WI38 (cell line): ENCODE measurements around the gene DLGAP1.

Experiments used
- H3K4me3 ChIP-seq: 2 replicates; pipeline ENCODE4 v1.5.1; 2011; ENCODE audit warnings: low read depth, mild to moderate bottlenecking, control low read depth, low read length
- TF ChIP-seq, protein P1 (sequence below): IDR thresholded peaks from 2 replicates; pipeline ENCODE4 v1.5.1; 2012; ENCODE audit warnings: low read depth, mild to moderate bottlenecking, control low read depth, low read length

Gene DLGAP1

DNA sequence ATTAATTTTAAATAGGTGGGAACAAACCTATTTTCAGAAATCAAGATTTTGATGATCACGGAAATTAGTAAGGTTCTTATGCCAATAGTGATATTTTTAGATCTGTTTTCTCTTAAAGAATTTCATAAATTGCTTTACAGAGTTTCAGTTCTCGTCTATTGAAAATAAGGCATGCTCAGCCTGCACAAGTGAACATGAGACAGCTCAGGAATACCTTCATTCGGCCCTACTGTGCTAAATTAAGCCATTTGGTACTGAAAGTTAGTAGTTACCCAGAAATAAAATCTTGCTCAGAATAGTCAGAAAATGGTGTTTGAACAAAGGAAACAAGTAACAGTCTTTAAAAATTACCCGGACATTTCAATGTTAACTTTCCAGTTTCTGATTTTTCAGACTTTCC, 60.4 kb downstream of the DLGAP1 start:
- no peak overlapping the region for H3K4me3 ChIP-seq
- TF ChIP-seq, protein P1, sequence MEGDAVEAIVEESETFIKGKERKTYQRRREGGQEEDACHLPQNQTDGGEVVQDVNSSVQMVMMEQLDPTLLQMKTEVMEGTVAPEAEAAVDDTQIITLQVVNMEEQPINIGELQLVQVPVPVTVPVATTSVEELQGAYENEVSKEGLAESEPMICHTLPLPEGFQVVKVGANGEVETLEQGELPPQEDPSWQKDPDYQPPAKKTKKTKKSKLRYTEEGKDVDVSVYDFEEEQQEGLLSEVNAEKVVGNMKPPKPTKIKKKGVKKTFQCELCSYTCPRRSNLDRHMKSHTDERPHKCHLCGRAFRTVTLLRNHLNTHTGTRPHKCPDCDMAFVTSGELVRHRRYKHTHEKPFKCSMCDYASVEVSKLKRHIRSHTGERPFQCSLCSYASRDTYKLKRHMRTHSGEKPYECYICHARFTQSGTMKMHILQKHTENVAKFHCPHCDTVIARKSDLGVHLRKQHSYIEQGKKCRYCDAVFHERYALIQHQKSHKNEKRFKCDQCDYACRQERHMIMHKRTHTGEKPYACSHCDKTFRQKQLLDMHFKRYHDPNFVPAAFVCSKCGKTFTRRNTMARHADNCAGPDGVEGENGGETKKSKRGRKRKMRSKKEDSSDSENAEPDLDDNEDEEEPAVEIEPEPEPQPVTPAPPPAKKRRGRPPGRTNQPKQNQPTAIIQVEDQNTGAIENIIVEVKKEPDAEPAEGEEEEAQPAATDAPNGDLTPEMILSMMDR: no peak

DNA sequence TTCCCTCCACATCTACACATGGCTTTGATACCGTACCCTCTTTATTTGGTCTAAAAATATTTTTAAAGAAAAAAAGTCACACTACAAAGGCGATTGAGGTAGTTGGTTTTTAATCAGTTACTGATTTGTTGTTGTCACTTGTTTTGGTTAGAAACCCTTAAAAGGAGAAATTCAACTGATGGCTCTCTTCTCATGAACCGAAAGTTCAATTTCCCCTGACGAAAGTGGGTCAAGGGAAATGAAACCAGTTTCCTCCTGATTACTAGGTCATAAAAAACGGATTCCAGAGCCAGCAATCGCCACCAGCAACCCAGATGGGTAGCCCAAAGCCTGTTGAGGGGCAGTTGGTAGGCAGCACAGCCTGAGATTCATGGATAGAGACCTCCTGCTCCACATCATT, 63.2 kb downstream of the DLGAP1 start:
- no peak overlapping the region for H3K4me3 ChIP-seq
- TF ChIP-seq, protein P1: no peak

DNA sequence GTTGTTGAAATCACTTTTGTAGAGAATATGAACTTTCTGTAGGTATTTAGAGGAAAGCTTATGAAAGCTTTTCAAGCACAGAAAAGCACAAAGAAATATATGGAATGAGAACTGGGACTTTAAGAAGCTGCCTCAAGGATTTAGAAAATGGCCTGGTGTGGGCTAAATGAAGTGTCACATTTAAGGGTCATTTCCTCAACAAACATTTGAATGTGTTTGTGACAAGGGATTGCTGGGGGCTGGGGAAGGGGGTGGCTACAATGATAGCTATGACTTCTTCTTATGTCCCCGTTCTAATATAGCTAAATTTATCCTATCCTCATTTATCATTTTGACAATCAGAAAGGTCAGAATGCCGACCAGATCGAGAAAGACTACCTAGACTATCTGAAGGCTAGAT, 69.2 kb downstream of the DLGAP1 start:
- no peak overlapping the region for H3K4me3 ChIP-seq
- TF ChIP-seq, protein P1: no peak

DNA sequence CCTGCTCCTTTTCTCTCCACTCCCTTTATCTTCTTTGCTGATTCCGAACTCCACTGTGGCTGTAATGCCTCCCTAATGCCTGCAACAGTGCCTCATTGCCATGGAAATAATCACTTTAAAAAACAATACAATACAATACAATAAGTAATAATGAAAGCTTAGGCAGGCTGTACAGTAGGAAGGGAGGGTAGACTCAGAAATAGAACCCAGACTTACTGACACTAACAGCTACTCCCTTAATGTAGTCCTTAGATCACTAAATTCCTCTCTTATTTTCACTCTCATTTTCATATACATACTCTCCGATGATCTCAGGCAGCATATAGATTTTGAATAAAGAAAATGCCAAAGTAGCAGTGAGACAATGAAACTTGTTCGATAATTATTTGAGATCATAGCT, 70.2 kb downstream of the DLGAP1 start:
- H3K4me3 ChIP-seq: no peak overlapping the region
- TF ChIP-seq, protein P1: no peak

DNA sequence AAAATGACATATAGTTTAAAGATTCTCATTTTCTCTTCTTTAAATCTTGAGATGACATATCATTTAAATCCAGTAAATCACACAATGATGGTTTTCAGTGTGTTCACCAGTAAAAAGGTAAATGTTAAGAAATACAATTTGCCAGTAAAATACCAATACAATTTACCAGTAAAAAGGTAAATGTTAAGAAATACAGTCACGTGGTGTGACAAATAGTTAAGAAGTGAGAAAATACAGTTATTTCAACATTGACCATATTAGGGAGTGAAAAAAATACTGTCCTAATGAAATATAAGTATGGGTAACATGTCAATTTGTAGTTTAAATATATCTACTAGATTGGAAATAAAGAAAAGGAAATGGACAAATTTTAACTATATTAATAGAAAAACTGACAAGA, 80.5 kb downstream of the DLGAP1 start:
- H3K4me3 ChIP-seq: no peak overlapping the region

DNA sequence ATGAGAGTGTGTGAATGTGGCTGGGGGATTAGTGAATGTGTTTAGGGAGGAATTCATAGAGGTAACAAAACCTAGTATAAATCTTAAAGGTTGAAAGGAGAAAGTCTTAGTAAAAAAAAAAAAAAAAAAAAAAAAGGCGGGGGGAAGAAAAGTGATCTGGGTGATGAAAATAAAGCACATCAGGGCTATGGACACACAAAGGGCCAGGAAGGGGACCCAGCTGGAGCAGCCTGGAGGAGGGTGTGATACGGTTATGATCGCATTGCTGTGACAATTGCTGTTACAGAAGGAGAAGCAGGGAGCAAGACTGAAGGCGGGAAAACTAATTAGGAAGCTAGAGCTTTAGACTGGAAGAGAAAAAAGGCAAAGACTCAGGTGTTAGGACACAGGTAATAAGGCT, 85.4 kb downstream of the DLGAP1 start:
- TF ChIP-seq, protein P1: no peak
- H3K4me3 ChIP-seq: no peak overlapping the region

More for the DNA sequence above, 80.5 kb downstream of the DLGAP1 start:
- TF ChIP-seq, protein P1: no peak

DNA sequence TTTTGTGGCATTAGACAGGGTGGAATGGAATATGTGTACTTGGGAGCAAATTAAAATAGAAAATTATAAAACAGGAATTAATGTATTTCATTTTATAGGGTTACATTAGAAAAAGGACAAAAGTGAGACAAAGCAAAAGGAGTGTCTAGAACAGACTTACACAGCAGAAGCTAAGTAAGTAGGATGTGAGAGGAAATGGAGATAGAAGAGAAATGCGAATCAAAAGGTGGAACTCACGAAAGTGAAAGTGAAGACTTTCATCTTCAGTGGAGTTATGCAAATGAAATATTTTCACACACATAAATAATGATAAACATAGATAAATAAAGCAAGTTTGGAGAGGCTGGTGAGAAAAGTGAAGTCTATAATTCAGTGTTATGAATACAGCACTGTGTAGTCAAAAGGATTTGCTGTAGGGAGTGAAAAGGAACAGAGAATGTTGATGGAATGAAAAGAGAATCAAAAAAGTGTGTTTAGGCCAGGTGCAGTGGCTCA, 94.8 kb downstream of the DLGAP1 start:
- TF ChIP-seq, protein P1: no peak
- no peak overlapping the region for H3K4me3 ChIP-seq
